Upper lobe of right lung (tissue), 1 donor: Measurements from ENCODE around the gene P4HA1. TPM values are rescaled to one million over a fixed set of nuclear protein-coding genes. Genes with fewer than 3 reads are reported as not detected.

Experiments
- ATAC-seq: fragments of 200-7000 bp; cut with Tn5 transposase; one replicate; pipeline ENCODE4 v1.9.1; 2020; ENCODE audit warnings: mild to moderate bottlenecking, moderate library complexity
- DNase-seq: peaks from one replicate; pipeline ENCODE4 v3.0.0-alpha.2; 2020
- H3K27ac ChIP-seq: fragments of 200-600 bp; one replicate; pipeline ENCODE4 v1.8.0; 2022
- H3K27me3 ChIP-seq: fragments of 200-600 bp; one replicate; pipeline ENCODE4 v1.8.0; 2022; ENCODE audit warnings: mild to moderate bottlenecking
- H3K36me3 ChIP-seq: fragments of 200-600 bp; one replicate; pipeline ENCODE4 v1.8.0; 2022
- H3K4me1 ChIP-seq: fragments of 200-600 bp; one replicate; pipeline ENCODE4 v1.8.0; 2022
- H3K4me3 ChIP-seq: fragments of 200-600 bp; one replicate; pipeline ENCODE4 v1.8.0; 2022; ENCODE audit warnings: mild to moderate bottlenecking
- H3K9me3 ChIP-seq: fragments of 200-600 bp; one replicate; pipeline ENCODE4 v1.8.0; 2022
- intact Hi-C: fragments of 100-400 bp; cut with DNase I; formaldehyde crosslinking; loops from one replicate; pipeline ENCODE4 v1.11.0; 2022
- total RNA-seq: library from RNA; stranded (reverse); fragmentation: NEBNext Ultra II Directional; extraction: Animal tissue kit (Norgen Biotek cat#: 25700); gene quantifications from one replicate; pipeline ENCODE4 v1.2.1, GENCODE V29; 2021
- TF ChIP-seq, protein P1 (sequence below): fragments of 200-600 bp; IDR thresholded peaks from one replicate; pipeline ENCODE4 v1.8.0; 2022; ENCODE audit warnings: antibody characterized with exemption
- donor health status: DM: no; HTN: yes; CAD: no; lungs with severe emphysema.

P4HA1 gene
- total RNA-seq, 1 donor from 2014 or later: 51.8 TPM

DNA sequence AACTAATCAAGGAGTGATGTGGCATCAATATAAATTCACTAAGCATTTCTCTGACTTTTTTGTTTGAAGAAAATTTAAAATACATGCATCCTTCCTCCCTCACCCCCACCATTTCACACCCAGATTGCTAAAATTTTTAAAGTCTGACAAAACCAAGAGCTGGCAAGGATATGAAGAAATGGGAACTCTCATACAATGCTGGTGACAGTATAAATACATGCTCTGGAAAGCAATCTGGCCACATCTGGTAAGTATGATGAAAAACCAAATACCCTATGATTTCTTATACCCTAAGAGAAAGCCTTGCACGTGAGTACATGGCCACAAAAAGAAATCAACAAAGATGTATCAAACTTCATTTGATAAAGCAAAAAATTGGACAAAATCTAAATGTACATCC, 31.2 kb downstream of the P4HA1 start:
- intact Hi-C loops: no loop called here
- no peak overlapping the region for H3K4me3 ChIP-seq
- no peaks in the 10 kb centered on the region for H3K27me3 ChIP-seq
- H3K9me3 ChIP-seq: no peaks in the 10 kb centered on the region
- TF ChIP-seq, protein P1, sequence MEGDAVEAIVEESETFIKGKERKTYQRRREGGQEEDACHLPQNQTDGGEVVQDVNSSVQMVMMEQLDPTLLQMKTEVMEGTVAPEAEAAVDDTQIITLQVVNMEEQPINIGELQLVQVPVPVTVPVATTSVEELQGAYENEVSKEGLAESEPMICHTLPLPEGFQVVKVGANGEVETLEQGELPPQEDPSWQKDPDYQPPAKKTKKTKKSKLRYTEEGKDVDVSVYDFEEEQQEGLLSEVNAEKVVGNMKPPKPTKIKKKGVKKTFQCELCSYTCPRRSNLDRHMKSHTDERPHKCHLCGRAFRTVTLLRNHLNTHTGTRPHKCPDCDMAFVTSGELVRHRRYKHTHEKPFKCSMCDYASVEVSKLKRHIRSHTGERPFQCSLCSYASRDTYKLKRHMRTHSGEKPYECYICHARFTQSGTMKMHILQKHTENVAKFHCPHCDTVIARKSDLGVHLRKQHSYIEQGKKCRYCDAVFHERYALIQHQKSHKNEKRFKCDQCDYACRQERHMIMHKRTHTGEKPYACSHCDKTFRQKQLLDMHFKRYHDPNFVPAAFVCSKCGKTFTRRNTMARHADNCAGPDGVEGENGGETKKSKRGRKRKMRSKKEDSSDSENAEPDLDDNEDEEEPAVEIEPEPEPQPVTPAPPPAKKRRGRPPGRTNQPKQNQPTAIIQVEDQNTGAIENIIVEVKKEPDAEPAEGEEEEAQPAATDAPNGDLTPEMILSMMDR: no peak
- DNase-seq (no peak), ATAC-seq (no peak)
- peaks cover 70% of the 10 kb centered on the region for H3K36me3 ChIP-seq
- H3K27ac ChIP-seq: no peak overlapping the region
- no peaks in the 10 kb centered on the region for H3K4me1 ChIP-seq

DNA sequence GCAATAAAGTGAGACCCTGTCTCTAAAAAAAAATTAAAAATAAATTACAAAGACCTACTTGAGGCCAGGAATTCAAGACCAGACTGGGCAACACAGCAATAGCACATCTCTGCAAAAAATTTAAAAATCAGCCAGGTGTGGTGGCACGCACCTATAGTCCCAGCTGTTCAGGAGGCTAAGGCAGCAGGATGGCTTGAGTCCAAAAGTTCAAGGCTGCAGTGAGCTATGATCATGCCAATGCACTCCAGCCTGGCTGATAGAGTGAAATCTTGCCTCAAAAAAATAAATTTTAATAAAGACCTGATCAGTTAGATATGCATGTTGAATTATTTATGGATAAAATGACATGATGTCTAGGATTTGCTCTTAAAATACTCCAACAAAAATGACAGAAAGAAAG, 34.9 kb downstream of the P4HA1 start:
- Histone ChIP-seq H3K4me1 (no peaks in the 10 kb centered on the region), H3K9me3 (no peaks in the 10 kb centered on the region), H3K27me3 (no peaks in the 10 kb centered on the region), H3K36me3 (peaks cover 35% of the 10 kb centered on the region), H3K27ac (no peak overlapping the region), H3K4me3 (no peak overlapping the region)
- DNase-seq: no peak
- TF ChIP-seq, protein P1: no peak
- intact Hi-C loops: no loop called here
- ATAC-seq: no peak

DNA sequence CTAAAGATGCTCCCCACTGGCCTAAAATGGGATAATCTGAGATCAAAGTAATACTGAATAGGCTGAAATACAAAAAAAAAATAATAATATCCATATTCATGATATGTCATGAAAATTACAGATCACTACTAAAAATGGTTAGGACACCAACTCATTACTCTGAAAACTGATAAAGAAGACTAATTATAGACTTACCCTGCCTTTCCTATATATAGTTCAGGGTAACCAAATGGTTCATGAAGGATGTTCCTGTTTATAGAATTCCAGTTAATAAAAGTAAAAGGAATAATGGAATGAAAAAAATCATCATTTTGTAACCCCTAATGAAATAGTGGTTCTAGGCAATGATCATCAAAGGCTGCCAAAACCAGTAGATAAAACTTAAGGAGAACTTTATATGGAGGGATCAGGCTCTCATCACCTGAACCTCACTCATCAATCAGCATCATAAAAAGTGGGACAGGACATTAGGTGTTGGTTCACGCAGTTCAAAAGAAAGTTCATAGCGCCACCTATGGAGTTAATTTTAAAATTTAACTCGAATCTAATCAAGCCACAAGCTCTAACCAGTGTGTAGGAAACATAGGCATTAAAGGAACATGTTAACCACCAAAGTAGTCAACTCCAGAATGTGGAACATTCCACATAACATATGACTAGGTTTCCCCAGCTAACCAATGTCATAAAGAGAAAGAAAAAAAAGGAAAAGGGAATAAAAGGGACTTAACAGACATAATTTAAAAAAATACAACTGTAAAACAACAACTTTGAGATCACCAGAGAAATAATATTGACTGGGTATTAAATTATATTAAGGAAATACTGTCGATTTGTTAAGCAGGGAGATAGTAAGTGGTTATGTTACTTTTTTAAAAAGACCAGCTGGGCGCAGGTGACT, 35.7 kb downstream of the P4HA1 start:
- ATAC-seq: peak; percentile 49
- H3K4me1 ChIP-seq: no peaks in the 10 kb centered on the region
- H3K9me3 ChIP-seq: no peaks in the 10 kb centered on the region
- H3K36me3 ChIP-seq: peaks cover 39% of the 10 kb centered on the region
- H3K4me3 ChIP-seq: no peak overlapping the region
- H3K27me3 ChIP-seq: no peaks in the 10 kb centered on the region
- H3K27ac ChIP-seq: no peak overlapping the region
- no peak for DNase-seq
- intact Hi-C loops: no loop called here
- TF ChIP-seq, protein P1: peak; percentile 42

DNA sequence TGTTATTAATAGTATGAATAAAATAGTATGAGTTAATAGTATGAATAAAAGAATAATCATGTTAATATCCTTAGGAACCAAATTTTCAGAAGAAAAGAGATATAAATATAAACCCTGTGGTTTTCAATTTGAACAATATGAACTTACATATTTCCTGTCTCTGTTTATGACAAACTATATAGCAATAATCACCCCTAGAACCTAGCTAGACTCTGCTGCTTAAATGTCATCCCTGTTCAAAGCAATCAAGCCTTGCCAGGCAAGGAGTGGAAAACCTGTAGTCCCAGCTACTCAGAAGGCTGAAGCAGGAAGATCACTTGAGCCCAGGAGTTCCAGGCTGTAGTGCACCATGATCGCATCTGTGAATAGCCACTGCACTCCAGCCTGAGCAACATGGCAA, 36.5 kb downstream of the P4HA1 start:
- intact Hi-C loops: no loop called here
- Histone ChIP-seq H3K27me3 (no peaks in the 10 kb centered on the region), H3K4me1 (no peaks in the 10 kb centered on the region), H3K27ac (no peak overlapping the region), H3K4me3 (no peak overlapping the region), H3K36me3 (peaks cover 47% of the 10 kb centered on the region), H3K9me3 (no peaks in the 10 kb centered on the region)
- ATAC-seq: no peak
- TF ChIP-seq, protein P1: no peak
- DNase-seq: no peak

DNA sequence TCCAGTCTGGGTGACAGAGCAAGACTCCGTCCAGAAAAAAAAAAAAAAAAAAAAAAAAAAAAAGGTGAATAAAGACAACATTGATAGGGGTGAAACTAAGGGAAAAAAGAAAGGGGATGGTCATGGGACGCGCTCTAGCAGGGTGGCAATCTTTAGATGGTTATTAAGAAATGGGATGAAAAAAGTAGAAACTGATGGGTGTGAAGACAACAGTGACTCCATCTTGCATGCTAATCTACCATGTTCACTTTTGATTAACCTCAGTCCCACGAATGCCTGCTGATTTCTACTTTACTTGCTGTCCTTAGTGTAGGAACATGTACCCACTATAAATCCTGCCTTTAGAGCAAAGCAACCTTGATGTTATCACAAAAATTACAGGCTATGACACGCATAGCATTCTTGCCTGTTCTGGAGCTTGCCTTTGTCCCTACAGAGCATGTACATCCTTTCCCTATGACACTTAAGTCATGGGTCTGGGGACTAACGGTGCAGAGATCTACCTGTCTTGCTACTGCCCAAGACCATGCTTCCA, 38.5 kb downstream of the P4HA1 start:
- no peak for ATAC-seq
- Histone ChIP-seq H3K9me3 (no peaks in the 10 kb centered on the region), H3K27ac (no peak overlapping the region), H3K4me3 (no peak overlapping the region), H3K36me3 (peaks cover 41% of the 10 kb centered on the region), H3K4me1 (no peaks in the 10 kb centered on the region), H3K27me3 (no peaks in the 10 kb centered on the region)
- TF ChIP-seq, protein P1: no peak
- DNase-seq: no peak
- intact Hi-C loops: no loop called here
